Measurements from ENCODE around the gene JPH2.
A peak's percentile ranks its signal among the peaks of the same experiment; 100 is the strongest.

The JPH2 gene

GRCh38 chr20:44182135-44182765 lies 4.7 kb downstream of the JPH2 start:
- no peak overlapping the region for H3K4me3 ChIP-seq (ENCODE audit: low read length)
- DNase-seq (ENCODE audit: low read depth): no peak
- TF ChIP-seq, protein P1, sequence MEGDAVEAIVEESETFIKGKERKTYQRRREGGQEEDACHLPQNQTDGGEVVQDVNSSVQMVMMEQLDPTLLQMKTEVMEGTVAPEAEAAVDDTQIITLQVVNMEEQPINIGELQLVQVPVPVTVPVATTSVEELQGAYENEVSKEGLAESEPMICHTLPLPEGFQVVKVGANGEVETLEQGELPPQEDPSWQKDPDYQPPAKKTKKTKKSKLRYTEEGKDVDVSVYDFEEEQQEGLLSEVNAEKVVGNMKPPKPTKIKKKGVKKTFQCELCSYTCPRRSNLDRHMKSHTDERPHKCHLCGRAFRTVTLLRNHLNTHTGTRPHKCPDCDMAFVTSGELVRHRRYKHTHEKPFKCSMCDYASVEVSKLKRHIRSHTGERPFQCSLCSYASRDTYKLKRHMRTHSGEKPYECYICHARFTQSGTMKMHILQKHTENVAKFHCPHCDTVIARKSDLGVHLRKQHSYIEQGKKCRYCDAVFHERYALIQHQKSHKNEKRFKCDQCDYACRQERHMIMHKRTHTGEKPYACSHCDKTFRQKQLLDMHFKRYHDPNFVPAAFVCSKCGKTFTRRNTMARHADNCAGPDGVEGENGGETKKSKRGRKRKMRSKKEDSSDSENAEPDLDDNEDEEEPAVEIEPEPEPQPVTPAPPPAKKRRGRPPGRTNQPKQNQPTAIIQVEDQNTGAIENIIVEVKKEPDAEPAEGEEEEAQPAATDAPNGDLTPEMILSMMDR (IDR thresholded peaks at IDR 0.05; ENCODE audit: insufficient read depth, low read depth, low read length, missing control alignments): no peak

DNA sequence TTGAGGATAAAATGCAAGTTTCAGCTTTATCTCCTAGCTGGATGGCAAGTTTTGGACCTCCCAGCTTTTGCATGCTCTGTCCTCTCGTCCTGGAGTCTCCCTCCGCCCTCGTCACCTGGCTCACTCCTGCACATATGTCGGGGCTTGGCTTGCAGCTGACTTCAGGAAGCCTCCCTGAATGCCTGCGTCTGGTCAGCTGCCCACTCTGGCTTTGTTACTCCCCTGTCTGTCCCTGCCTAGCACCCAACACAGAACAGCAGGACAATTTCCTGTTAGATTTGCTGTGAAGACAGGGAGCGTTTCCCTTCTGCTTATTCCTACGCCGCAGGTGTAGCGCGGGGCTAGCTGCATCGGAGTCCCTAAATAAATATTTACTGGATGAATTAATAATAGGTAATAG lies 5.4 kb downstream of the JPH2 start:
- DNase-seq (ENCODE audit: low read depth): no peak
- TF ChIP-seq, protein P1 (IDR thresholded peaks at IDR 0.05; ENCODE audit: insufficient read depth, low read depth, low read length, missing control alignments): no peak
- H3K4me3 ChIP-seq (ENCODE audit: low read length): no peak overlapping the region

GRCh38 chr20:44180814-44181213 lies 6.2 kb downstream of the JPH2 start:
- DNase-seq (ENCODE audit: low read depth): no peak
- TF ChIP-seq, protein P1 (IDR thresholded peaks at IDR 0.05; ENCODE audit: insufficient read depth, low read depth, low read length, missing control alignments): no peak

DNA sequence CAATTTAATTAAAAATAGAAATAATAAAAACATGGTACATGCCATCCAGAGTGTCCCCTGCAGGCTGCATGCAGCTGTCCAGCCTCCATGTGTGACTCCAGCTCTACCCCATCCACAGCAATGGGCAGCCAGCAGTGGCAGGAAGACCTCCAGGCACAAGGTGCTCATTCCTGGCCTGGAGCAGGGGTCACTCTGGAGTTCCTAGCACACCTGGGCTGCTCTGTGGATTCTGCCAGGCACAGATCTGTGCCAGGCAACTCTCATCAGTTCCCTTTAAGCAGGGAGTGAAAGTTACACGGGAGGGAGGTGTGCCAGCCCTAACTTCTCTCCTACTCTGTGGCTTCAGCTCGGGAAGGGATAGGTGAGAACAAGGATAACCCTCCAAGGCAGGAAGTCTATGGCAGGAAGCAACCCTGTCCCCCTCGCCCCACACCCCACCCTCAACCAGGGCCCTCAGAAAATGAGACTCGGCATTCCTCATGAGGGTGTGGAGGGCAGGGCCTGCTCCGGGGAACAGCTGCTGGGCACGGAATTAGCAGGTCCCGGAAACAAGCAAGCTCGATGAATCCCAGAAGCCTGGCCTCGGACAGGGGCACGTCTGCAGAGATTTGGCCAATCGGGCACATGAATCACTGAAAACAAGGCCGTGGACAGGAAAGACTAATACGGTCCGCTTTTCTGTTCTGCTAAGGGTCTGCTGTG lies 10.0 kb downstream of the JPH2 start:
- DNase-seq (ENCODE audit: low read depth): peak; percentile 56
- TF ChIP-seq, protein P1 (IDR thresholded peaks at IDR 0.05; ENCODE audit: insufficient read depth, low read depth, low read length, missing control alignments): no peak

More at GRCh38 chr20:44180814-44181213, 6.2 kb downstream of the JPH2 start:
- H3K4me3 ChIP-seq (ENCODE audit: low read length): no peak overlapping the region

GRCh38 chr20:44174996-44175765 lies 11.8 kb downstream of the JPH2 start:
- TF ChIP-seq, protein P1 (IDR thresholded peaks at IDR 0.05; ENCODE audit: insufficient read depth, low read depth, low read length, missing control alignments): no peak
- DNase-seq (ENCODE audit: low read depth): no peak
- no peak overlapping the region for H3K4me3 ChIP-seq (ENCODE audit: low read length)

More for the DNA sequence above, 10.0 kb downstream of the JPH2 start:
- no peak overlapping the region for H3K4me3 ChIP-seq (ENCODE audit: low read length)

DNA sequence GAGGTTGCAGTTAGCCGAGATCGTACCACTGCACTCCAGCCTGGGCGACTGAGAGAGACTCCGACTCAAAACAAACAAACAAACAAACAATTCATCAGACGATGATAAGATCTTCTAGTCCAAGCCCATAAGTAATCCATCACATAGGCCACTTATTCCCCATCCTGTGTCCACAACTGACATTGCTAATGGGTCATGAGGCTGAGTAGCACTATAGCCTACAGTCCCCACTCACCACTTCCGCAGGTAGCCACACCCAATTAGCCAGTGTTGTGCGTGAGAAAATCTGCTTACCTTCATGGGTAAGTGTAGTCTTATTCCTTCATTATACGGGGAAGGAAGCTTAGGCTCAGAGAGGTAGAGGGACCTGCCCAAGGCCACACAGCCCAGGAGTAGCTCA lies 13.1 kb downstream of the JPH2 start:
- H3K4me3 ChIP-seq (ENCODE audit: low read length): no peak overlapping the region
- TF ChIP-seq, protein P1 (IDR thresholded peaks at IDR 0.05; ENCODE audit: insufficient read depth, low read depth, low read length, missing control alignments): no peak
- DNase-seq (ENCODE audit: low read depth): no peak
